Activated gamma-delta T cell treated with Interleukin-2 at 50 U/mL for 16 hours (primary cell): ENCODE results near the gene BRSK2.

Source experiments
- DNase-seq: peaks from one replicate; pipeline ENCODE4 v3.0.0-alpha.2; 2020

The BRSK2 gene

DNA sequence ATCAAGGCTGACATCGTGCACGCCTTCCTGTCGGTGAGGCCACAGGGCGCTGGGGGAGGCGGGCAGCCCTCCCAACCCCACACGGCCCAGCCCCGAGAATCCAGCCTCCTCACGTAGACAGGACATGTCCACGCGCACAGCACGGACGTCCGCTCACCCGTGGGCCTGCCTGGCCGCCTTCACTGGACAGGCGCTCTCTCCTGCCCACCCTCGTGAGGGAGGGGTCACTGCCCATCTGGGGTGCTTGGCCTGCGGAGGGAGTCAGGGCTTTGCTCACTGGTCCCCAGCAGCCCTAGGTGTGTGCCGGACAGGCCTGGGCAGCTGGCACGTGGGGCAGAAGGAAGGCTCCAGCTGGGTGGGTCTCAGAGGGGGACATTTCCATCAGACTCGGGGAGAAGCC, 64.8 kb downstream of the BRSK2 start:
- DNase-seq, result no peak

DNA sequence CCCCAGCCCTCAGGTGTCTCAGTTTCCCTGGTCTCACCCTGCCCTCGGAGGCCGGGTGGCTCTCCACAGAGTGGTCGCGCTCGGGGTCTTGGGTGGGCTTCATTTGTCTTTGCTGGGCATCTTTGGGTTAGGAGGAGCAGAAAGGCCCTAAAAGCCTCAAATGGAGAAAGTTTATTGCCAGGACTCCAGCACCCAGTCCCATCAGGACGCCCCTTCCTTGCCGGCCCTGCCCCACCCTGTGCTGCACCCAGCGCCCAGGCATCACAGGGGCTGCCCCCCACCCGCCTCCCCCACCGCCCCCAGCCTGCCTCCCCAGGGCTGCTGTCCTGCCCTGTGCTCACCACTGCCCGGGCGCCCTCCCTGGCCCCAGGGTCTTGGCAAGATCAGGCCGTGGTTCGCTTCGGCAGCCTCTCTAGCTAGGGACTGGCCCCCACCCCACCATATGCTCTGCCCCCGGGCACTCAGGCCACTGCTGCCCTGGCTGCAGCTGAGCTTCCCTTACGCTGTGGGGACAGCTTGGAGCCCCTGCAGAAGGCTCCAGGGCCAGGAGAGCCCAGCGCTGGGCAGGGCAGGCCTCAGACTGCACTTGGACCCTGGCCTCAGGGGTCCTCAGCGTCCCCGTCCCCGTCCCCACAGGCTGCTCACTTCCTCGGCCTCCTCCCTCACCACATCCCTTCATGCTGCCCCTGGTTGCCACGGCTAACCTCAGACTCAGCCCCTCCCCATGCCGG, 65.5 kb downstream of the BRSK2 start:
- no peak for DNase-seq

DNA sequence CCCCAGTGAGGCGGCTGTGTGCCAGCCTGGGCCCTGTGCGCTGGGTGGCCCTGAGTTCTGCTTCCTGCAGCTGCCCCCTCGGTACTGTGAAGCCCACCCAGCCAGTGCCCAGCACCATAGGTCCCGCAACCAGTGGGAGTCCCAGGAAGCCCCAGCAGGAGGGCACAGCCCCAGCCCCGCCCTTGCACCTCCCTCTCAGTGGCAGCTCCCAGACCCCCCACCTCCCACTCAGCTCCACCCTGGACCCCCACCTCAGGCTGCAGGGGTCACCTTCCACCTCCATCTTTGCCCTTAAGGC, 66.0 kb downstream of the BRSK2 start:
- no peak for DNase-seq

DNA sequence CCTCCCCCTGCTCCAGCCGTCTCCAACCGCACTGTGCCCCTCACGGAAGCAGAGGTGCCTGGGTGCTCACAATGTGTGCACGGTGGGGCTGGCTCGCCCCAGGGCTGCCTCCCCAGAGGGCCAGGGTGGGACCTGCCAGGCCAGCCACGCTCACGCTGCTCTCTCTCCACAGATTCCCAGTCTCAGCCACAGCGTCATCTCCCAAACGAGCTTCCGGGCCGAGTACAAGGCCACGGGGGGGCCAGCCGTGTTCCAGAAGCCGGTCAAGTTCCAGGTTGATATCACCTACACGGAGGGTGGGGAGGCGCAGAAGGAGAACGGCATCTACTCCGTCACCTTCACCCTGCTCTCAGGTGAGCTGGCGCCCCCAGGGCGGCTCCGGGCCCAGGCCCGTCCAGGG, 66.4 kb downstream of the BRSK2 start:
- no peak for DNase-seq

DNA sequence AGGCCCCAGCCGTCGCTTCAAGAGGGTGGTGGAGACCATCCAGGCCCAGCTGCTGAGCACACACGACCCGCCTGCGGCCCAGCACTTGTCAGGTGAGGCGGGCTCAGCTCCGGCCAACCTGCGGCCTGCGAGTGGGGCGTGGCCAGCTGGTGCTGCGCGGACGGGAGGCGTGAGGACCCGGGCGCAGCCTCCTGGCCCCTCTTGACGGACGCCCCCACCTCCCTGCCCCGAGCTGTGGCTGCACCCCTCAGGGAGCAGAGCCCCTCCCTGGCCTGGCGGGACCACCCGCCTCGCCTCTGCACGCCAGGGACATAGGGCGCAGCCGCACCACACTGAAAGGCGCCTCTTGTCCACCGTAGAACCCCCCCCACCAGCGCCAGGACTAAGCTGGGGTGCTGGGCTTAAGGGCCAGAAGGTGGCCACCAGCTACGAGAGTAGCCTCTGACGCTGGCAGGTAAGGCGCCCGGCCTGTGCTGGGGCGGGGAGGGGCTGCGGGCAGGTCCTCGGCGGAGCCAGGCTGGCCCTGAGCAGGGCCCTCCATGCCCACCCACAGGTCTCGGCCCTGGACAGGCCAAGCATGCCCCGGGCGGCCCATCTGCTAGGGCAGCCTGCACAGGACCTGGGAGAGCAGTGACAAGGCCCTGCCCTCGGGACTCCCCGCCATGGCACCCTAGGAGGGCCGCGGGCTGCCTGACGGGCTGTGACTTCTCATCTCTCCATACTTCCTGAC, 67.0 kb downstream of the BRSK2 start:
- no peak for DNase-seq

DNA sequence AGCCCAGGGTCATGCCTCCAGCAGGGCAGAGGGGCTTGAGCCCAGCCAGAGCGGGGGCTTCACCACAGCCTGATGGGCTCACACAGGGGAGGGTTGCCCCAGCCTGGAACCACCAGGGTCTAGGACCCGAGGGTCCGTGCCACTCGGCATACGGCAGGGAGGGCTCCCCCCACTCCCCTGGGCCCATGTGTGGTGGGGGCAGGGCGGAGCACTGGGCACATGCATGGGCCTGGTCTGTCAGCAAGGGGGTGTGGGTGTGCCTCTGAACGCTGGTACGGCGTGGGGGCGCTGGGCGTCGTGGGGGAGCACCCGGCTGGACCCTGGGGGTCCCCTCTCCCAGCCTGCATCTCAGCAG, 67.6 kb downstream of the BRSK2 start:
- no peak for DNase-seq

DNA sequence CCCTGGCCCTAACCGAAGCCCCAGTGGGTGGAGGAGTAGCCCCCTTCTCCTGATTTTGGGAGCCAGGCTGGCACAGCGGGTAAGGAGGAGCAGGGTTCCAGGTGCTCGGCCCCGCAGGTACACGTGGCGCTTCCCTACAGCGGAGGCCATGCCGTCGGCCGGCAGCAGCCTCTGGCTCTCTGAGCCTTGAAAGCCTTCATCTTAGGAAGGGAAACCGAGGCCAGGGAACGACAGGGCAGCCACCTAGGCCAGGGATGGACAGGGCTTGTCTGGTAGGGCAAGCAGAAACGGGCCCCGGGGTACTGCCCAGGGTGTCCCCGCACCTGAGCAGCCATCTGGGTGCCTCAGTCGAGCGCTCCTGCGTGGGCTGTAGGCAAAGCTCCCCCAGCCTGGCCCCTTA, 68.1 kb downstream of the BRSK2 start:
- DNase-seq, result no peak

GRCh38 chr11:1458340-1459218, 68.8 kb downstream of the BRSK2 start:
- DNase-seq, result no peak

- DNase-seq, result no peak
These were observed 69.5 kb downstream of the BRSK2 start for GRCh38 chr11:1459219-1459575.

DNA sequence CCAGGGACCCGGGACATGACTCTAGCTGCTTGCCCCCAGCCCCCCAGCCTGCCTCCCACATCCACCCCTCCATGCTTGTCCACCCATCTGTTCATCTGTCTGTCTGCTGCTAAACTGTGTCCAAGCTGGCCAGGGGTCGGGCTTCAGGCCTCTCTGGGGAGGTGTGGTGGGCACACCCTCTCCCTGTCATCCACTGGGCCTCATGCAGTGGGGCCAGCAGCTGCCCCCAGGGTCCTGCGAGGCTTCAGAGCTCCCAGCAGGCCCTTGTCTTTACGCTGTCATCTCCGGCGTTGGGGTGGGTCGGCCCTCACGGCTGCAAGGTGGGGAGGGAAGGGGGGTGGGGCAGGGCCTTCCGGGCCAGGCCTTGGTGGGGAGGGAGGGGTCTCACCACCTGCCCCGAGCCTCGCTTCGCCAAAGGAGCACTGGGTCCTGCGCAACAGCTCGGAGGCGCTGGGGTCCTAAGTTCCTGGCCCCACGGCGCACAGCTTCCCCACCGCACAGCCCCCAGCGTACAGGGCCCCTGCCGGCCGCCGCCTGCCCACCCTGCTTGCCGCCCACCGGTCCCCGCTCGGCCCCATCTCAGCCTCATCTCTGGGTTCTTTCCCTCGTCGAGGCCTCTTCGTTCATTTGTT, 70.1 kb downstream of the BRSK2 start:
- DNase-seq, result no peak

- DNase-seq, result no peak
These were observed 70.8 kb downstream of the BRSK2 start for GRCh38 chr11:1460396-1460985.

GRCh38 chr11:1460986-1461825, 71.5 kb downstream of the BRSK2 start:
- DNase-seq, result no peak

DNA sequence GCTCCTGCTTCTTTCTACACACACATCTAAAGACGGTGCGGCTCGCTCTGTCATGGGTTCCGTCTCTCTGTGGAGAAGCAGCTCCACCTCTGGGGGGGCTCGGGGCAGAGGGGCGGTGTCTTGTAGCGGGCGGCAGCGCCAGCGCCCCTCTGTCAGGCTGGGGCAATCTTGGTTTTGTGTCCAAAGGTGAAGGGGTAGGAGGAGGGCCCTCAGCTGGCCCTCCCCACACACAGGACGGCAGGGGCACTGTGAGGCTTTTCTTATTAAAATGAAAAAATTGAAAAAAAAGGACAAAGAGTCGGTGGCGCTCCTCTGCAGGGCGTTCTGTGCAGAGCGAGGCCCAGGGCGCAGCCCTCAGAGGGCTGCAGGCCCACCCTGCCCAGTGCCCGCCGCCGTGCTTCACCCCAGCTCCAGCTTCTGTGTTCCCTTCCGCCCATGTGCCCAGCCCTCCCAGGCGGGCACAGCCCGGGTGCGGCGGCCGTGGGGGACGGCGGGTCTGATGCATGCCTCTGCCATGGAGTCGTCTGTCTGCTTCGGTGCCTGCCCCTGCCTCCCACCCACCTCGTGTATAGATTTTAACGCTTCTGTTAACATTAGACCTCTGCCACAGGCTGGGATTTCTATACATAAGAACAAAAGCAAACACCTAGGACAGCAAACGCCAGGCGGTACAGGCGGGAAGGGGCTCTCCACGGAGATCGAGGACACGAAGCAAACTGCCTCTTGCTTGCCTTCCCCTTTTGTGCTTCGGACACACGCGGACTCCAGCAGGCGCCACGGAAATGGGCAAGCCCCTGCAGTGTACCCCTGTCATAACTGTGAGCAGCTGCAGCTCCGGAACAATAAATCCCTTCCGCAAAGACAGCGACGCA, 72.3 kb downstream of the BRSK2 start:
- no peak for DNase-seq

DNA sequence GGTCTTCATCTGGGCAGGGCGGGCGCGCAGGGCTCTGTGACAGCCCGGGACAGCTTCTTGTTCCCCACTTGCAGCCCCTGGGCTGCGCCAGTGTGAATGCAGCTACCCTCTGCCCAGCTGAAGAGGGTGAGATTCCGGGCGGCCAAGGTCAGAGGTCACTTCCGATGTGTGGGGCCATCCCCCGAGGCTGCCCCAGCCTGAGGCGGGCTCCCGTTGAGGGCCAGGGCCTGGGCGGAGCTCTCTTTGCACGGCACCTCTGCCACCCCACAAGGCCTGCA, 72.9 kb downstream of the BRSK2 start:
- DNase-seq, result no peak

- no peak for DNase-seq
These were observed 73.3 kb downstream of the BRSK2 start for GRCh38 chr11:1463056-1463455.

DNA sequence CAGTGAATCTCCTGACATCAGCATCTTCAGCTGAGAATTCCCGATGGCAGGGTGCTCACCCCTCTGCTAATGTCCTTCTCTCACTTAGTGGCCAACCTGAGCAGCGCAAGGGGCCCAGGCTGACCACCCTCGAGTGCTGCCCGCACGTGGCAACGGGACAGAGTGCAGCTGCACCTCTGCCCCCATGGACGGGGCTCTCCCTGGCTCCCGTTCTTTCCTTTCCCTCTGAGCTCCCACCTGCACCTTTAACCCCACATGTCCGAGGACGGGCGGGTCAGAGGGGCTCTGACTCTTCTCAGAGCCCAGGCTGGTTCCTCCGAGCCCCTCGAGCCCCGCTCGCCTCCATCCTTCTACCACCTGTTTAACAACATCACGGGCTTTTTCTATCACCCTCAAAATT, 77.0 kb downstream of the BRSK2 start:
- no peak for DNase-seq

- DNase-seq, result no peak
These were observed 77.5 kb downstream of the BRSK2 start for GRCh38 chr11:1467270-1467669.

- no peak for DNase-seq
These were observed 78.3 kb downstream of the BRSK2 start for GRCh38 chr11:1468002-1468401.

DNA sequence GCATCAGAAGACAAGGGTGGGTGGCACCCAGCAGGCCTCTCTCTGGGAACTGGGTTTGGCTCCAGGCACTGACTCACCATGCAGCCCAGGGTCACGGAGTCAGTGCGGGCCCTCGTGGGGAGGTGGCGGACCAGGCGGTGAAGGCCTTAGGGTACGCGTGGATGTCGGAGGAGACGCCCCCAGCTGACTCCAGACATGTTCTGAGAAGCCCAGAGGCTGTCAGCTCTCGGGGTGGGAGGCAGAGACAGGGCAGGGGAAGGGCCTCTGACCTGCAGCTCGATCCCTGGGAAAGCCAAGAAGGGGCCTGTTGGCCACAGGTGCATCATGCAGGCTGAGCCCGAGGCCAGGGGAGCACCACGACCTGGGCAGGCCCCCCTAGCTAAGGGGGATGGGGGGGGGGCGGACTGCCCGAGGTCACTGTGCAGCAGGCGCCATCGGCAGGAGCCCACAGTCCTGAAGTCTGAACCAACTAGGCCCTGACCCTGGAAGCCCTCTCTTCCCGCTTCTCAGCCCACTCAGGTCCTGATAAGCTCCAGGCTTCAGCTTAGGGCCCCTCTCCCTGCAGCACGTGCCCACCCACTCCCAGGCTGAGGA, 78.8 kb downstream of the BRSK2 start:
- DNase-seq, result no peak

GRCh38 chr11:1469287-1469910, 79.7 kb downstream of the BRSK2 start:
- no peak for DNase-seq
